H9 (cell line): ENCODE results near the gene TANGO6. TPM values are rescaled to one million over a fixed set of nuclear protein-coding genes. Genes with fewer than 3 reads are reported as not detected.

ENCODE experiments used
- DNase-seq: peaks from one replicate; pipeline ENCODE4 v3.0.0-alpha.2; 2017
- H2AFZ ChIP-seq: one replicate; pipeline ENCODE4 v1.6.1; 2013; ENCODE audit warnings: mild to moderate bottlenecking, low read length, control low read depth, moderate library complexity
- H2AK5ac ChIP-seq: 2 replicates; pipeline ENCODE4 v1.6.1; 2013; ENCODE audit warnings: low read length, control low read depth, mixed read lengths; ENCODE audit not compliant: insufficient read length
- H2BK120ac ChIP-seq: one replicate; pipeline ENCODE4 v1.6.1; 2013; ENCODE audit warnings: low read depth, mild to moderate bottlenecking, low read length, control low read depth, inconsistent platforms; ENCODE audit not compliant: poor library complexity, severe bottlenecking
- H2BK12ac ChIP-seq: 2 replicates; pipeline ENCODE4 v1.6.1; 2013; ENCODE audit warnings: low read length, control low read depth, mixed read lengths, low read depth; ENCODE audit not compliant: insufficient read length
- H2BK15ac ChIP-seq: 2 replicates; pipeline ENCODE4 v1.6.1; 2013; ENCODE audit warnings: low read depth, low read length, control low read depth
- H2BK20ac ChIP-seq: one replicate; pipeline ENCODE4 v1.6.1; 2013; ENCODE audit warnings: low read depth, mild to moderate bottlenecking, low read length, control low read depth, inconsistent platforms; ENCODE audit not compliant: poor library complexity, severe bottlenecking
- H2BK5ac ChIP-seq: 2 replicates; pipeline ENCODE4 v1.6.1; 2013; ENCODE audit warnings: low read length, control low read depth, mixed read lengths; ENCODE audit not compliant: insufficient read length
- H3K14ac ChIP-seq: 2 replicates; pipeline ENCODE4 v1.6.1; 2013; ENCODE audit warnings: low read length, control low read depth; ENCODE audit not compliant: insufficient read depth
- H3K18ac ChIP-seq: 2 replicates; pipeline ENCODE4 v1.6.1; 2013; ENCODE audit warnings: low read depth, mild to moderate bottlenecking, mixed read lengths, low read length, control low read depth; ENCODE audit not compliant: insufficient read length
- H3K23ac ChIP-seq: 2 replicates; pipeline ENCODE4 v1.6.1; 2013; ENCODE audit warnings: low read length, control low read depth, mixed read lengths, low read depth; ENCODE audit not compliant: insufficient read length
- H3K23me2 ChIP-seq: 2 replicates; pipeline ENCODE4 v1.6.1; 2013; ENCODE audit warnings: low read depth, mild to moderate bottlenecking, mixed read lengths, low read length, control low read depth; ENCODE audit not compliant: insufficient read length, poor library complexity, severe bottlenecking
- H3K27ac ChIP-seq: 2 replicates; pipeline ENCODE4 v1.5.1; 2013; ENCODE audit warnings: low read length, control low read depth, mixed read lengths, low read depth; ENCODE audit not compliant: insufficient read length
- H3K27me3 ChIP-seq: 2 replicates; pipeline ENCODE4 v1.6.1; 2013; ENCODE audit warnings: low read length, control low read depth, inconsistent platforms; ENCODE audit not compliant: insufficient read depth
- H3K4ac ChIP-seq: 2 replicates; pipeline ENCODE4 v1.6.1; 2013; ENCODE audit warnings: low read depth, mild to moderate bottlenecking, control low read depth, inconsistent platforms, low read length, moderate library complexity
- H3K4me1 ChIP-seq: 2 replicates; pipeline ENCODE4 v1.6.1; 2013; ENCODE audit warnings: low read length, control low read depth, inconsistent platforms; ENCODE audit not compliant: insufficient read depth
- H3K4me2 ChIP-seq: 2 replicates; pipeline ENCODE4 v1.6.1; 2013; ENCODE audit warnings: low read length, control low read depth, mixed read lengths; ENCODE audit not compliant: insufficient read length, insufficient read depth
- H3K56ac ChIP-seq: 2 replicates; pipeline ENCODE4 v1.6.1; 2013; ENCODE audit warnings: low read depth, mild to moderate bottlenecking, mixed read lengths, low read length, control low read depth; ENCODE audit not compliant: insufficient read length
- H3K79me1 ChIP-seq: 2 replicates; pipeline ENCODE4 v1.6.1; 2013; ENCODE audit warnings: low read depth, mild to moderate bottlenecking, moderate library complexity, low read length, control low read depth, inconsistent platforms; ENCODE audit not compliant: insufficient read depth, poor library complexity, severe bottlenecking
- H3K79me2 ChIP-seq: 2 replicates; pipeline ENCODE4 v1.6.1; 2013; ENCODE audit warnings: low read length, control low read depth, inconsistent platforms; ENCODE audit not compliant: insufficient read depth
- H3K9ac ChIP-seq: 2 replicates; pipeline ENCODE4 v1.6.1; 2013; ENCODE audit warnings: low read length, control low read depth, mixed read lengths; ENCODE audit not compliant: insufficient read length; ENCODE audit errors: extremely low read depth
- H3K9me3 ChIP-seq: one replicate; pipeline ENCODE4 v1.6.1; 2013; ENCODE audit warnings: low read depth, low read length, inconsistent platforms; ENCODE audit not compliant: control insufficient read depth
- H3T11ph ChIP-seq: one replicate; pipeline ENCODE4 v1.6.1; 2013; ENCODE audit warnings: mild to moderate bottlenecking, low read length, control low read depth, inconsistent platforms
- H4K20me1 ChIP-seq: one replicate; pipeline ENCODE4 v1.6.1; 2013; ENCODE audit not compliant: control insufficient read depth, insufficient read length, insufficient read depth
- H4K5ac ChIP-seq: 2 replicates; pipeline ENCODE4 v1.6.1; 2013; ENCODE audit warnings: low read depth, mild to moderate bottlenecking, mixed read lengths, low read length, control low read depth; ENCODE audit not compliant: insufficient read length
- H4K8ac ChIP-seq: replicated peaks from 2 replicates; pipeline ENCODE4 v1.6.1; 2013; ENCODE audit warnings: low read length, control low read depth, mixed read lengths, low read depth; ENCODE audit not compliant: insufficient read length
- H4K91ac ChIP-seq: 2 replicates; pipeline ENCODE4 v1.6.1; 2013; ENCODE audit warnings: low read depth, mild to moderate bottlenecking, moderate library complexity, mixed read lengths, low read length, control low read depth; ENCODE audit not compliant: insufficient read length
- H3K27ac Mint-ChIP-seq, 3 experiments: 2 replicates in 2 of 3; 3 replicates in 1 of 3; pipeline ENCODE4 v1.8.0; 2020 to 2021; ENCODE audit warnings: mixed read lengths in 3 of 3, mild to moderate bottlenecking in 1 of 3, moderate library complexity in 1 of 3
- H3K27me3 Mint-ChIP-seq: 2 replicates; pipeline ENCODE4 v1.8.0; 2021; ENCODE audit warnings: low read depth, mild to moderate bottlenecking, moderate library complexity, mixed read lengths
- H3K36me3 Mint-ChIP-seq, 3 experiments: 2 replicates in 2 of 3; 3 replicates in 1 of 3; pipeline ENCODE4 v1.8.0; 2020 to 2021; ENCODE audit warnings: low read depth in 3 of 3, mixed read lengths in 3 of 3; ENCODE audit not compliant: insufficient read depth in 1 of 3
- H3K4me1 Mint-ChIP-seq, 2 experiments: 2 replicates each; pipeline ENCODE4 v1.8.0; 2020; ENCODE audit warnings: mixed read lengths in 2 of 2
- H3K4me3 Mint-ChIP-seq, 2 experiments: 2 replicates in 1 of 2; 3 replicates in 1 of 2; pipeline ENCODE4 v1.8.0; 2020 to 2021; ENCODE audit warnings: mild to moderate bottlenecking in 2 of 2, mixed read lengths in 2 of 2, moderate library complexity in 1 of 2
- H3K9me3 Mint-ChIP-seq, 2 experiments: 2 replicates in 1 of 2; 3 replicates in 1 of 2; pipeline ENCODE4 v1.8.0; 2020; ENCODE audit warnings: mild to moderate bottlenecking in 2 of 2, mixed read lengths in 2 of 2, moderate library complexity in 1 of 2
- CTCF ChIP-seq: fragments of 200-600 bp; sonication (generic); conservative IDR thresholded peaks from 3 replicates; pipeline ENCODE4 v1.8.0; 2021; ENCODE audit warnings: antibody characterized with exemption, mild to moderate bottlenecking
- WGBS: extraction: QIAGEN DNeasy Blood & Tissue Kit; methylation state at CpG from one replicate; pipeline ENCODE4 v1.1.7; 2013; ENCODE audit warnings: missing lambda C conversion rate, low lambda C conversion rate, mixed read lengths; ENCODE audit not compliant: insufficient read length; ENCODE audit errors: extremely low coverage; 5-methylcytosine and 5-hydroxymethylcytosine counted together
- total RNA-seq: library from RNA; stranded (reverse); gene quantifications from 2 replicates; pipeline ENCODE4 v1.2.1, GENCODE V29; 2021

The TANGO6 gene
- total RNA-seq, 1 experiment from 2014 or later, result 12.0 TPM

GRCh38 chr16:69093974-69094373, 250.6 kb downstream of the TANGO6 start:
- no peak overlapping the region for H3K27ac ChIP-seq

More at GRCh38 chr16:69093974-69094373, 250.6 kb downstream of the TANGO6 start:
- no peak for DNase-seq
- Histone ChIP-seq H4K8ac (no peak overlapping the region), H4K5ac (no peak overlapping the region), H3K9me3 (no peaks in the 10 kb centered on the region), H3T11ph (no peak overlapping the region), H3K27me3 (no peaks in the 10 kb centered on the region), H2AK5ac (no peak overlapping the region), H3K79me1 (no peaks in the 10 kb centered on the region), H2AFZ (no peak overlapping the region), H4K20me1 (no peaks in the 10 kb centered on the region), H3K79me2 (no peaks in the 10 kb centered on the region), H3K18ac (no peak overlapping the region), H3K4ac (no peak overlapping the region), H2BK120ac (no peak overlapping the region), H2BK5ac (no peak overlapping the region), H3K23ac (no peak overlapping the region), H3K23me2 (no peaks in the 10 kb centered on the region), H2BK12ac (no peak overlapping the region), H3K56ac (no peak overlapping the region), H2BK15ac (no peak overlapping the region), H3K14ac (no peak overlapping the region), H2BK20ac (no peak overlapping the region), H3K4me2 (no peak overlapping the region), H3K4me1 (peaks cover 12% of the 10 kb centered on the region; the same call in 1 of the 2 replicates), H3K9ac (no peak overlapping the region), H4K91ac (no peak overlapping the region)
- TF ChIP-seq CTCF, result no peak
- H3K27me3 Mint-ChIP-seq, result no peaks in the 10 kb centered on the region
- no peaks in the 10 kb centered on the region for H3K9me3 Mint-ChIP-seq
- H3K4me1 Mint-ChIP-seq, result peaks cover 32 to 34% of the 10 kb centered on the region in 2 experiments
- no peak overlapping the region for H3K4me3 Mint-ChIP-seq
- peak overlapping the region in 2 of 3 experiments; percentile 61 to 72; a peak in 4 of 7 replicates for H3K27ac Mint-ChIP-seq
- no CpG with 5 or more reads among the region's 3 CpGs for WGBS
- no peaks in the 10 kb centered on the region for H3K36me3 Mint-ChIP-seq
